Peyer's patch (tissue), 4 donors: ENCODE data around the gene ZBTB46. TPM values are rescaled to one million over a fixed set of nuclear protein-coding genes. Genes with fewer than 3 reads are reported as not detected.

Source experiments
- DNase-seq, 3 donors: peaks; one replicate each; pipeline ENCODE4 v3.0.0-alpha.2; 2017 to 2019
- H3K27ac ChIP-seq, 4 donors: fragments of 200-600 bp; sonication (generic); one replicate each; pipeline ENCODE4 v1.5.1; 2016 to 2019
- H3K27me3 ChIP-seq, 2 donors: fragments of 200-600 bp; sonication (generic); one replicate each; pipeline ENCODE4 v1.5.1; 2019
- H3K36me3 ChIP-seq, 3 donors: fragments of 200-600 bp; sonication (generic); one replicate each; pipeline ENCODE4 v1.5.1; 2016 to 2019
- H3K4me1 ChIP-seq, 4 donors: fragments of 200-600 bp; sonication (generic); one replicate each; pipeline ENCODE4 v1.5.1; 2016 to 2019
- H3K4me3 ChIP-seq, 4 donors: fragments of 200-600 bp; sonication (generic); 1 replicate in 3 of 4; 2 replicates in 1 of 4; pipeline ENCODE4 v1.5.1; 2016 to 2019; ENCODE audit warnings: mild to moderate bottlenecking in 1 of 4
- H3K9me3 ChIP-seq, 4 donors: fragments of 200-600 bp; sonication (generic); one replicate each; pipeline ENCODE4 v1.5.1; 2016 to 2019; ENCODE audit warnings: mild to moderate bottlenecking in 1 of 4
- POLR2A ChIP-seq, 2 donors: fragments of 450-650 bp; IDR thresholded peaks; one replicate each; pipeline ENCODE4 v1.5.1; 2017; ENCODE audit warnings: antibody characterized with exemption in 2 of 2, mild to moderate bottlenecking in 2 of 2, moderate library complexity in 2 of 2
- total RNA-seq, 4 donors: library from RNA; depleted of rRNA; stranded (reverse); fragments of >200 nt; gene quantifications; one replicate each; pipeline ENCODE4 v1.1.0, GENCODE V29; 2016
- TF ChIP-seq, protein P1 (sequence below), 6 experiments: fragments of 450-650 bp in 4 of 6; fragments of 200-600 bp in 2 of 6; sonication (generic) in 1 of 6; IDR thresholded peaks; one replicate each; pipeline ENCODE4 v1.5.1; 2017 to 2019; ENCODE audit warnings: antibody characterized with exemption in 6 of 6, mild to moderate bottlenecking in 3 of 6, moderate library complexity in 1 of 6

The ZBTB46 gene
- total RNA-seq, 4 donors from 2014 or later, result 1.9 to 33.0 (median 4.4) TPM

- H3K4me3 ChIP-seq, result no peak overlapping the region
- DNase-seq, result no peak
- H3K4me1 ChIP-seq, result no peaks in the 10 kb centered on the region
- no peaks in the 10 kb centered on the region for H3K9me3 ChIP-seq
- no peaks in the 10 kb centered on the region for H3K27me3 ChIP-seq
- H3K36me3 ChIP-seq, result peaks cover 0 to 9% (median 0%) of the 10 kb centered on the region in 3 donors
- H3K27ac ChIP-seq, result no peak overlapping the region
- no peak for TF ChIP-seq POLR2A (IDR thresholded peaks at IDR 0.05)
- TF ChIP-seq, protein P1, sequence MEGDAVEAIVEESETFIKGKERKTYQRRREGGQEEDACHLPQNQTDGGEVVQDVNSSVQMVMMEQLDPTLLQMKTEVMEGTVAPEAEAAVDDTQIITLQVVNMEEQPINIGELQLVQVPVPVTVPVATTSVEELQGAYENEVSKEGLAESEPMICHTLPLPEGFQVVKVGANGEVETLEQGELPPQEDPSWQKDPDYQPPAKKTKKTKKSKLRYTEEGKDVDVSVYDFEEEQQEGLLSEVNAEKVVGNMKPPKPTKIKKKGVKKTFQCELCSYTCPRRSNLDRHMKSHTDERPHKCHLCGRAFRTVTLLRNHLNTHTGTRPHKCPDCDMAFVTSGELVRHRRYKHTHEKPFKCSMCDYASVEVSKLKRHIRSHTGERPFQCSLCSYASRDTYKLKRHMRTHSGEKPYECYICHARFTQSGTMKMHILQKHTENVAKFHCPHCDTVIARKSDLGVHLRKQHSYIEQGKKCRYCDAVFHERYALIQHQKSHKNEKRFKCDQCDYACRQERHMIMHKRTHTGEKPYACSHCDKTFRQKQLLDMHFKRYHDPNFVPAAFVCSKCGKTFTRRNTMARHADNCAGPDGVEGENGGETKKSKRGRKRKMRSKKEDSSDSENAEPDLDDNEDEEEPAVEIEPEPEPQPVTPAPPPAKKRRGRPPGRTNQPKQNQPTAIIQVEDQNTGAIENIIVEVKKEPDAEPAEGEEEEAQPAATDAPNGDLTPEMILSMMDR (IDR thresholded peaks at IDR 0.05), result no peak
These were observed 43.8 kb downstream of the ZBTB46 start for GRCh38 chr20:63787302-63787701.

- no peak overlapping the region for H3K27ac ChIP-seq
These were observed 45.4 kb downstream of the ZBTB46 start for GRCh38 chr20:63785691-63786131.

DNA sequence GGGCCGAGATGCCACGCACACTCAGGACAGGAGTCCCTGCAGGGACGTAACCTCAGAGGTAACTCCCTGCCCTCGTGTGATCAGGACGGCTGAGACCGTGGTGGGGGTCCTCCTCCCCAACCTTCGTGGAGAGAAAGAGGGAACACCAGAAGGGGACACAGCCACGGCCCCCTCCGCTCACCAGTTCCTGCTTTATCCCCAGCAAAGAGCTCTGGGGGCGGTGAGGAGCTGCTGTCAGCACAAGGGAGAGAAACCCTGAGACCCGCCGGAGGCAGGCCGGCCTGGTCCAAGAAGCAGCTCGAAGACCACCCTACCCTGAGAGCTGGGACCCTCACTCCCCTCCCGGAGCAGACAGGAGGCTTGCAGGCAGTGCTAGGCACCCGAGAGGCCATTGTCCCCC is 47.1 kb downstream of the ZBTB46 start:
- H3K36me3 ChIP-seq, result no peaks in the 10 kb centered on the region
- no peak overlapping the region for H3K27ac ChIP-seq
- H3K4me1 ChIP-seq, result no peaks in the 10 kb centered on the region
- no peak overlapping the region for H3K4me3 ChIP-seq
- H3K9me3 ChIP-seq, result no peaks in the 10 kb centered on the region
- DNase-seq, result no peak
- no peaks in the 10 kb centered on the region for H3K27me3 ChIP-seq
- TF ChIP-seq POLR2A (IDR thresholded peaks at IDR 0.05), result no peak
- TF ChIP-seq, protein P1 (IDR thresholded peaks at IDR 0.05), result no peak

More at GRCh38 chr20:63785691-63786131, 45.4 kb downstream of the ZBTB46 start:
- Histone ChIP-seq H3K27me3 (no peaks in the 10 kb centered on the region), H3K36me3 (peaks cover 0 to 9% (median 0%) of the 10 kb centered on the region in 3 donors), H3K4me1 (no peaks in the 10 kb centered on the region), H3K4me3 (no peak overlapping the region), H3K9me3 (no peaks in the 10 kb centered on the region)
- no peak for DNase-seq
- TF ChIP-seq, protein P1 (IDR thresholded peaks at IDR 0.05), result no peak
- no peak for TF ChIP-seq POLR2A (IDR thresholded peaks at IDR 0.05)

DNA sequence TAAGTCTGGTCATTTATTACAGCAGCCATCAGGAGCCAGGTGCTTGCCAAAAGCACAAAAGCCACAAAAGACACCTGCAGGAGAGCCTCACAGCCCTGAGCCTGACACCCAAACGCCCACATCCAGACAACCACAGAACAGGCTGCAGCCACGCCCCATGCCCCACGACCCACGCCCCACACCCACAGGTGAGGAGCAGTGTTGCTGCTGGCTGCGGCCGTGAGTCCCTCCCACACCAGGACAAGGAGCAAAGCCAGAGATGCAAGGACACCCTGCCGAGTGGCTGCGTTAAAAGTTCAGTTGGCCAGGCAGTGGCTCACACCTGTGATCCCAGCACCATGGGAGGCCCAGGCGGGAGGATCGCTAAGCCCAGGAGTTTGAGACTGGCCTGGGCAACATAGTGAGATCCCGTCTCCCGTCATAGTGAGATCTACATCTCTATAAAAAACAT is 48.5 kb downstream of the ZBTB46 start:
- TF ChIP-seq, protein P1 (IDR thresholded peaks at IDR 0.05), result no peak
- no peak for TF ChIP-seq POLR2A (IDR thresholded peaks at IDR 0.05)
- H3K4me3 ChIP-seq, result no peak overlapping the region
- no peak for DNase-seq
- no peak overlapping the region for H3K27ac ChIP-seq
- H3K9me3 ChIP-seq, result no peaks in the 10 kb centered on the region
- no peaks in the 10 kb centered on the region for H3K4me1 ChIP-seq
- no peaks in the 10 kb centered on the region for H3K36me3 ChIP-seq
- H3K27me3 ChIP-seq, result no peaks in the 10 kb centered on the region

DNA sequence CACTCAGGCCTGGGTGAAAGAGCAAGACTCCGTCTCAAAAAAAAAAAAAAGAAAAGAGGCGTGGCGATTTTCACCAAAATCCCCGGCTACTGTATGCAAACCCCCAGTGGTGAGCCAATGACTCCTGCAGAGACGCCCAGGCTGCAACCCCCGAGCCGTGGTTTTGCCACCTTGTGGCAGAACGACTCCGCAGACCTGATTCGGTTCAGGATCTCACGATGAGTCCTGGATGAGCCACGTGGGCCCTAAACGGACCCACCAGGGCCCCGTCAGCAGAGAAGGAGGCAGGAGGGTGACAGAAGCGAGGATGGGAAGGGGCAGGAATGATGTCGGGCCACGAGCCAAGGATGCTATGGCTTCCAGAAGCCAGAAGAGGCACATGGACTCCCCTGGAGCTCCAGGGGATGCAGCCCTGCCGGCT is 49.0 kb downstream of the ZBTB46 start:
- H3K4me3 ChIP-seq, result no peak overlapping the region
- H3K9me3 ChIP-seq, result no peaks in the 10 kb centered on the region
- no peaks in the 10 kb centered on the region for H3K27me3 ChIP-seq
- H3K27ac ChIP-seq, result no peak overlapping the region
- TF ChIP-seq, protein P1 (IDR thresholded peaks at IDR 0.05), result peak in 1 of 6 experiments; percentile 15
- TF ChIP-seq POLR2A (IDR thresholded peaks at IDR 0.05), result no peak
- no peaks in the 10 kb centered on the region for H3K36me3 ChIP-seq
- DNase-seq, result peak in 1 of 3 donors; percentile 29
- no peaks in the 10 kb centered on the region for H3K4me1 ChIP-seq

- Histone ChIP-seq H3K4me1 (no peaks in the 10 kb centered on the region), H3K36me3 (no peaks in the 10 kb centered on the region), H3K9me3 (no peaks in the 10 kb centered on the region), H3K27ac (no peak overlapping the region), H3K27me3 (no peaks in the 10 kb centered on the region), H3K4me3 (no peak overlapping the region)
- TF ChIP-seq POLR2A (IDR thresholded peaks at IDR 0.05), result no peak
- TF ChIP-seq, protein P1 (IDR thresholded peaks at IDR 0.05), result no peak
- DNase-seq, result no peak
These were observed 49.9 kb downstream of the ZBTB46 start for GRCh38 chr20:63781181-63781580.
